ENCODE data around the gene RBMS3.

RBMS3 gene

GRCh38 chr3:29955413-29955812, 674.5 kb downstream of the RBMS3 start:
- Histone ChIP-seq H4K12ac (ENCODE audit: low read depth, low read length) (no peak overlapping the region), H2BK120ac (ENCODE audit: insufficient read depth, low read length, poor library complexity) (no peak overlapping the region), H3K79me2 (ENCODE audit: control insufficient read depth, insufficient read depth, low read length, poor library complexity) (no peaks in the 10 kb centered on the region), H3K27ac (ENCODE audit: low read depth, low read length) (no peak overlapping the region), H3K9ac (ENCODE audit: low read length) (no peak overlapping the region), H3K4me1 (ENCODE audit: control insufficient read depth in 1 of 2, insufficient read depth in 2 of 2, low read length in 2 of 2) (no peaks in the 10 kb centered on the region), H3K23ac (ENCODE audit: low read length) (no peak overlapping the region), H2BK5ac (ENCODE audit: low read depth, low read length, poor library complexity) (no peak overlapping the region), H4K91ac (ENCODE audit: low read depth, low read length) (no peak overlapping the region), H3K18ac (ENCODE audit: low read length) (no peak overlapping the region), H3K9me3 (ENCODE audit: insufficient read depth, low read depth, low read length) (no peaks in the 10 kb centered on the region), H4K8ac (ENCODE audit: low read depth, low read length) (no peak overlapping the region), H2BK12ac (ENCODE audit: low read length) (no peak overlapping the region), H3K4me2 (ENCODE audit: low read length) (no peak overlapping the region), H3K27me3 (ENCODE audit: insufficient read depth, low read length) (no peaks in the 10 kb centered on the region), H3K4ac (ENCODE audit: low read depth, low read length) (no peak overlapping the region), H3K4me3 (ENCODE audit: low read depth, low read length) (no peak overlapping the region), H2AFZ (ENCODE audit: insufficient read depth, low read length, poor library complexity) (no peak overlapping the region), H2AK5ac (ENCODE audit: low read length) (no peak overlapping the region), H3K36me3 (ENCODE audit: control insufficient read depth in 1 of 2, insufficient read depth in 2 of 2, low read length in 2 of 2) (no peaks in the 10 kb centered on the region), H3K79me1 (ENCODE audit: low read length) (no peaks in the 10 kb centered on the region), H3K14ac (ENCODE audit: low read length) (no peak overlapping the region)
- DNase-seq = peak in 1 of 2 donors; percentile 32
- WGBS (ENCODE audit: extremely low coverage, insufficient coverage, insufficient read length) = no CpG with 5 or more reads among the region's 1 CpG

- H3K36me3 ChIP-seq (ENCODE audit: control insufficient read depth in 1 of 2, insufficient read depth in 2 of 2, low read length in 2 of 2) = no peaks in the 10 kb centered on the region
- H2BK12ac ChIP-seq (ENCODE audit: low read length) = no peak overlapping the region
- no peak overlapping the region for H3K18ac ChIP-seq (ENCODE audit: low read length)
- no peak for DNase-seq
- H3K79me1 ChIP-seq (ENCODE audit: low read length) = no peaks in the 10 kb centered on the region
- no peak overlapping the region for H3K4me2 ChIP-seq (ENCODE audit: low read length)
- H3K4ac ChIP-seq (ENCODE audit: low read depth, low read length) = no peak overlapping the region
- no peaks in the 10 kb centered on the region for H3K27me3 ChIP-seq (ENCODE audit: insufficient read depth, low read length)
- H3K79me2 ChIP-seq (ENCODE audit: control insufficient read depth, insufficient read depth, low read length, poor library complexity) = no peaks in the 10 kb centered on the region
- H3K4me3 ChIP-seq (ENCODE audit: low read depth, low read length) = no peak overlapping the region
- H2AFZ ChIP-seq (ENCODE audit: insufficient read depth, low read length, poor library complexity) = no peak overlapping the region
- H3K23ac ChIP-seq (ENCODE audit: low read length) = no peak overlapping the region
- no peak overlapping the region for H3K14ac ChIP-seq (ENCODE audit: low read length)
- H3K4me1 ChIP-seq (ENCODE audit: control insufficient read depth in 1 of 2, insufficient read depth in 2 of 2, low read length in 2 of 2) = no peaks in the 10 kb centered on the region
- WGBS (ENCODE audit: extremely low coverage, insufficient coverage, insufficient read length) = no CpG with 5 or more reads among the region's 1 CpG
- H3K9ac ChIP-seq (ENCODE audit: low read length) = no peak overlapping the region
- H2AK5ac ChIP-seq (ENCODE audit: low read length) = no peak overlapping the region
- H4K12ac ChIP-seq (ENCODE audit: low read depth, low read length) = no peak overlapping the region
- H4K91ac ChIP-seq (ENCODE audit: low read depth, low read length) = no peak overlapping the region
- no peak overlapping the region for H2BK5ac ChIP-seq (ENCODE audit: low read depth, low read length, poor library complexity)
- no peak overlapping the region for H4K8ac ChIP-seq (ENCODE audit: low read depth, low read length)
- H2BK120ac ChIP-seq (ENCODE audit: insufficient read depth, low read length, poor library complexity) = no peak overlapping the region
- peaks cover 2% of the 10 kb centered on the region for H3K9me3 ChIP-seq (ENCODE audit: insufficient read depth, low read depth, low read length)
- H3K27ac ChIP-seq (ENCODE audit: low read depth, low read length) = no peak overlapping the region
These were observed 677.9 kb downstream of the RBMS3 start for GRCh38 chr3:29958816-29959215.

GRCh38 chr3:29971895-29972294, 691.0 kb downstream of the RBMS3 start:
- Histone ChIP-seq H3K27me3 (ENCODE audit: insufficient read depth, low read length) (no peaks in the 10 kb centered on the region), H3K9me3 (ENCODE audit: insufficient read depth, low read depth, low read length) (no peaks in the 10 kb centered on the region), H3K79me1 (ENCODE audit: low read length) (no peaks in the 10 kb centered on the region), H3K18ac (ENCODE audit: low read length) (no peak overlapping the region), H2AK5ac (ENCODE audit: low read length) (no peak overlapping the region), H2AFZ (ENCODE audit: insufficient read depth, low read length, poor library complexity) (no peak overlapping the region), H3K36me3 (ENCODE audit: control insufficient read depth in 1 of 2, insufficient read depth in 2 of 2, low read length in 2 of 2) (no peaks in the 10 kb centered on the region), H4K91ac (ENCODE audit: low read depth, low read length) (no peak overlapping the region), H3K79me2 (ENCODE audit: control insufficient read depth, insufficient read depth, low read length, poor library complexity) (no peaks in the 10 kb centered on the region), H4K8ac (ENCODE audit: low read depth, low read length) (no peak overlapping the region), H3K4me3 (ENCODE audit: low read depth, low read length) (no peak overlapping the region), H3K4me2 (ENCODE audit: low read length) (no peak overlapping the region), H3K14ac (ENCODE audit: low read length) (no peak overlapping the region), H2BK12ac (ENCODE audit: low read length) (no peak overlapping the region), H3K23ac (ENCODE audit: low read length) (no peak overlapping the region), H3K27ac (ENCODE audit: low read depth, low read length) (no peak overlapping the region), H2BK5ac (ENCODE audit: low read depth, low read length, poor library complexity) (no peak overlapping the region), H3K4ac (ENCODE audit: low read depth, low read length) (no peak overlapping the region), H3K9ac (ENCODE audit: low read length) (no peak overlapping the region), H3K4me1 (ENCODE audit: control insufficient read depth in 1 of 2, insufficient read depth in 2 of 2, low read length in 2 of 2) (no peaks in the 10 kb centered on the region), H2BK120ac (ENCODE audit: insufficient read depth, low read length, poor library complexity) (no peak overlapping the region), H4K12ac (ENCODE audit: low read depth, low read length) (no peak overlapping the region)
- no CpG with 5 or more reads among the region's 2 CpGs for WGBS (ENCODE audit: extremely low coverage, insufficient coverage, insufficient read length)
- no peak for DNase-seq

GRCh38 chr3:29972320-29972993, 691.6 kb downstream of the RBMS3 start:
- no peaks in the 10 kb centered on the region for H3K36me3 ChIP-seq (ENCODE audit: control insufficient read depth in 1 of 2, insufficient read depth in 2 of 2, low read length in 2 of 2)
- H3K9me3 ChIP-seq (ENCODE audit: insufficient read depth, low read depth, low read length) = no peaks in the 10 kb centered on the region
- no peak overlapping the region for H2BK12ac ChIP-seq (ENCODE audit: low read length)
- H3K4me2 ChIP-seq (ENCODE audit: low read length) = no peak overlapping the region
- no peaks in the 10 kb centered on the region for H3K79me2 ChIP-seq (ENCODE audit: control insufficient read depth, insufficient read depth, low read length, poor library complexity)
- H4K8ac ChIP-seq (ENCODE audit: low read depth, low read length) = no peak overlapping the region
- no peak overlapping the region for H3K4me3 ChIP-seq (ENCODE audit: low read depth, low read length)
- no peak overlapping the region for H3K9ac ChIP-seq (ENCODE audit: low read length)
- no peak overlapping the region for H3K27ac ChIP-seq (ENCODE audit: low read depth, low read length)
- H2AK5ac ChIP-seq (ENCODE audit: low read length) = no peak overlapping the region
- no peak overlapping the region for H2AFZ ChIP-seq (ENCODE audit: insufficient read depth, low read length, poor library complexity)
- H4K91ac ChIP-seq (ENCODE audit: low read depth, low read length) = no peak overlapping the region
- peak in 1 of 2 donors; percentile 42 for DNase-seq
- H2BK120ac ChIP-seq (ENCODE audit: insufficient read depth, low read length, poor library complexity) = no peak overlapping the region
- H3K4ac ChIP-seq (ENCODE audit: low read depth, low read length) = no peak overlapping the region
- H3K23ac ChIP-seq (ENCODE audit: low read length) = no peak overlapping the region
- WGBS (ENCODE audit: extremely low coverage, insufficient coverage, insufficient read length) = no CpG with 5 or more reads among the region's 3 CpGs
- H2BK5ac ChIP-seq (ENCODE audit: low read depth, low read length, poor library complexity) = no peak overlapping the region
- H4K12ac ChIP-seq (ENCODE audit: low read depth, low read length) = no peak overlapping the region
- H3K4me1 ChIP-seq (ENCODE audit: control insufficient read depth in 1 of 2, insufficient read depth in 2 of 2, low read length in 2 of 2) = no peaks in the 10 kb centered on the region
- no peak overlapping the region for H3K14ac ChIP-seq (ENCODE audit: low read length)
- no peaks in the 10 kb centered on the region for H3K79me1 ChIP-seq (ENCODE audit: low read length)
- no peaks in the 10 kb centered on the region for H3K27me3 ChIP-seq (ENCODE audit: insufficient read depth, low read length)
- no peak overlapping the region for H3K18ac ChIP-seq (ENCODE audit: low read length)
